Measurements from ENCODE around the gene OXSR1.
"Not testable (repeated sequence)": the region's sequence is repeated elsewhere in the genome, so short reads cannot be mapped to it uniquely, and the experiment has no call there.

Gene OXSR1

DNA sequence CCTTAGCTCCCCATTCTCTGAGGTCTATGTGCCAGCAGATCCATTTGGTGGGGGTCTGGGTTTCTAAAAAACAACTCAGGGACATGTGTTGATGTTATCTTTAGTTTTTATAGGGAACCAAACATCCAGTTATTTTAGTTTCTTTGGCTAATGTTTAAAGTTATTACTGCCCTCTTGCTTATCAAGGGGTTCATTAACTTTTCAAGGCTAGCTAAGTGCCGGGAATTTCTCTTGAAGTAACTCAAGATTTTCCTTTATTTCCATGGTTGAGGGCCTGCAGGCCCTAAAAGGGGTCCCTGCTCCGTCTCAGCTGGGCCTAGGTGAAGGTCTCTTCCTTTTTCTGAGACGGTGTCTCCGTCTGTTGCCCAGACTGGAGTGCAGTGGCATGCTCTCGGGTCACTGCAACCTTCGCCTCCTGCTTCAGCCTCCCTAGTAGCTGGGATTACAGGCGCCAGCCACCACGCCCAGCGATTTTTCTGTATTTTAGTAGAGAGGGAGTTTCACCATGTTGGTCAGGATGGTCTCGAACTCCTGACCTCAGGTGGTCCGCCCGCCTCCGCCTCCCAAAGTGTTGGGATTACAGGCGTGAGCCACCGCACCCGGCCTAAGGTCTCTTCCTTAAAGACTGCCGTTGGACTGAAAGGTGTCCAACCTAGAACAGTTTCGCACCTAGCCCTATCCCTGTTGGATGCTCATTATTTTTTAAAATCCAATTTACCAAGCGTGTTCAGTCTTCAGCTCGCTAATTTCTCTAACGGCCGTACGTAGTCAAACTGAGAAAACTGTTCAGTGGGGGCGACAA lies 1.3 kb upstream of the OXSR1 start:
- in situ Hi-C loops (cut with MboI; ENCODE audit: low sequenced_read_pairs) = no loop called here

DNA sequence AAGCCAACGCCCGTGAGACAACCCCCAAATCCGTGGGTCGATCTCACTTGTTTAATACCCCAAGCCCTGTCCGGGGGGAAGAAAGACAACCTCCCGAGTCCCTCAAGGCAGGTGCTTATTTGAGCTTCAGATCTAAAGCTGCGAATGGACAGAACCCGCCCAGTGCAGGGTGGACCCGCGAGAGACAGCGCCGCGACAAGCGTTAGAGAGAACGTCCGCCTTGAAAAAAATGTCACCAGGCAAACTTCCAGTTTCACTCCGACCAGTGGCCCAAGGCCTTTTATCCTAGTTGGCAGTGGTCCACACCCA lies 740 bp upstream of the OXSR1 start:
- in situ Hi-C loops (cut with MboI; ENCODE audit: low sequenced_read_pairs) = no loop called here

DNA sequence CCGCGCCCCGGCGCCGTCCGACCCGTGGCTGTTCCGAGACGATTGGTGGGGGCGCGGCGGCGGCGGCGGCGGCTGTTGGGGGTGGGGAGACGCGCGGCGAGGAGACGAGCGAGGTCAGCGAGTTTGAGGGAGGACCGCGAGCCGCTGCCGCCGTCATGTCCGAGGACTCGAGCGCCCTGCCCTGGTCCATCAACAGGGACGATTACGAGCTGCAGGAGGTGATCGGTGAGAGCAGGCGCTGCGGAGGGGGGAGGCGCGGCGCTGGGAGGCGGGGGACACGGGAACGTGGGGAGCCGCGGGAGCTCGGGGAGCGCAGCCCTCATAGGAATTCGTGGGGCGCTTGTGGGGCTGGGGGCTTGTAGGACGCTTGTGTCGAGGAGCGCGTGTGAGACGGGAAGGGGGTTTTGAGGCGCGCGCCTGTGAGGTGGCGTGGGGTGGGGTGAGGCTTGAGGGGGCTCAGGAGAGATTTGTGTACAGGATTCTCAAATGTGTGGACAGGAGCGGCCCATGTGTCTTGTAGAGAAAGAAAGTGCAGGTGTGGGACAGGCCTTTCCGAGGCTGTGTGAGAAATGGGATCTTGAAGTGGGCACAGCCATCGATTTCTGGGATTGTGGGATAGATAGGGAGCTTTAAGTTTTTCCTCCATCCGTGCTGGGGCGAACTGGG lies 518 bp downstream of the OXSR1 start:
- in situ Hi-C loops (cut with MboI; ENCODE audit: low sequenced_read_pairs) = no loop called here

DNA sequence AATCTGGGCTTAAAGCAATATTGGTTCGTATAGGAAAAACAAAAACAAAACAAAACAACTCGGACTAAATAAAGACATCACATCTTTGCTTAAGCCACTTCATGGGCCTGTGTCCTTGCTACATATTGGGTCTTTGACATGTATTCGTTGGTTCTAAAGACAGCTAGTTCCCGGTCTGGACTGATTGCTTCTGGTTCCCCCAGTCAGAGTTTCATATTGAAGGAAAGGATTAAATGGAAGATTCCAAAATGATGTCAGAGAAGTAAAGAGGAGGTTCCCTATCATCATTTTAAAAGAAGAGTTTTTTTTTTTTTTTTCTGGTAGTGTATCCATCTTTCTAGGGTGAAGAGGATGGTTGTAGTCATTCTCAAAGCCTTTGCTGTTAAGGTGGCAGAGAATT lies 2.3 kb downstream of the OXSR1 start:
- in situ Hi-C loops (cut with MboI; ENCODE audit: low sequenced_read_pairs) = no loop called here

DNA sequence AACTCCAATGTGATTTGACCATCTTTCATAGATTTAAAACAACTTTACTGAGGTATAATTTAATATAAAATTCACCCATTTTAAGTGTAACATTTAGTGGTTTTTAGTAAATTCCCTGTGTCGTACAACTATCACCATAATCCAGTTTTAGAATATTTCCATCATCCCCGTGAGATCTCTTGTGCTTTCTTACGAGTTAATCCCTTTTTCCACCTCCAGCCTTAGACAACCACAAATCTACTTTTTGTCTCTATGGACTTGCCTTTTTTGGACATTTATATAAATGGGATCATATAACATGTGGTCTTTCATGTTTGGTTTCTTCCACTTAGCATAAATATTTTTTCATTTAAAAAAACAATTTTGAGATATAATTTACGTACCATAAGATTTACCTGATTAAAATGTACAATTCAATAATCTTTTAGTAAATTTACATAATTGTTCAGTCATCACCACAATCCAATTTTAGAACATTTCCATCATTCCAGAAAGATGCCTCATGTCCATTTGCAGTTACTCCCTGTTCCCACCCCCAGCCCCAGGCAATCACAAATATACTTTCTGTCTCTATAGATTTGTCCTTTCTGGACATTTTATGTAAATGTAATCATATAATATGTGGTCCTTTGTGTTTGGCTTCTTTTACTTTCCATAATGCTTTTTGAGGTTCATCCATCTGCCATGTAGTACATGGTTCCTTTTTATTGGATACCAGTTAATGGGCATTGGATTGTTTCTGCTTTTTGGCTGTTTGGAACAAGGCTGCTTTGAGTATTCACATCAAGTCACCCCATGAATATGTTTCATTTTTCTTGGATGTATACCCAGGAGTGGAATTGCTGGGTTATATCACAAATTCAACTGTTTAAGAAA lies 3.1 kb downstream of the OXSR1 start:
- in situ Hi-C loops (cut with MboI; ENCODE audit: low sequenced_read_pairs) = no loop called here

DNA sequence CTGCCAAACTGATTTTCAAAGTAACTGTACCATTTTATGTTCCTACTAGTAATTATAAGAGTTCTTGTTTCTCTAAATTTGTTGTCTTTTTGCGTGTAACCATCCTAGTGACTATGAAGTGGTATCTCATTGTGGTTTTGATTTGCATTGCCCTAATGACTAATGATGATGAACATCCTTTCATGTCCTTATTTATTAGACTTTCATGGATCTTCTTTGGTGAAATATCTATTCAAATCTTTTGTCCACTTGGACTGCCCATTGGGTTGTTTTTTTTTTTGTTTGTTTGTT lies 3.6 kb downstream of the OXSR1 start:
- in situ Hi-C loops (cut with MboI; ENCODE audit: low sequenced_read_pairs) = no loop called here

DNA sequence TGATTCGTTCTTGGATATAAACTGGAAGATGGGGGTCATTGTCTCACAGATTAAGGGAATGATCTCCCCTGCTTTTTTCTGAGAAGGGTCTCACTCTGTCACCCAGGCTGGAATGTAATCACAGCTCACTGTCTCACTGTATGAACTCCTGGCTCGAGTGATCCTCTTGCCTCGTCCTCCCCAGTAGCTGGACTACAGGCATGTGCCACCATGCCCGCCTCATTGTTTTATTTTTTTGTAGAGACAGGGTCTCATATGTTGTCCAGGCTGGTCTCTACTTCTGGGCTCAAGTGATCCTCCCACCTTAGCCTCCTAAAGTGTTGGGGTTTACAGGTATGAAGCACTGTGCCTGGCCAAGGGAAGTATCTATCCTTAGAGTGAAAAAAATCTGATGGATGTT lies 5.4 kb downstream of the OXSR1 start:
- in situ Hi-C loops (cut with MboI; ENCODE audit: low sequenced_read_pairs) = no loop called here

DNA sequence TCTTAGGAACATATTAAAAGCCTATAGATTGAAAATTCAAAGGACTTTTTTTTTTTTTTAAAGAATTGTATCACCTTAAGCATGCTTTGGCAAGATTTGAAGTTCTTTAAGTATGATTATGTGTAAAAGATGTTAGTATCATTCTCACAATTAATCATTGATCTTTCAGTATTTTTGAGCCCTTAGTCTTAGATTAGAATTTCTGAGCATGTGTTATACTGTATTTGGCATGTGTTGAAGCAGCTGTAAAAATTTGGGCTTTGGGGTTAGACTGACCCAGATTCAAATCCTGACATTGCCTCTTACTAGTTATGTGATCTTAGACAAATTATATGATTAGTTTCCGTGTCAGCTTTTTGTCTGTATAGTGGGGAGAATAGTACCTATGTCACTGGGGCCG lies 6.3 kb downstream of the OXSR1 start:
- in situ Hi-C loops (cut with MboI; ENCODE audit: low sequenced_read_pairs) = no loop called here

DNA sequence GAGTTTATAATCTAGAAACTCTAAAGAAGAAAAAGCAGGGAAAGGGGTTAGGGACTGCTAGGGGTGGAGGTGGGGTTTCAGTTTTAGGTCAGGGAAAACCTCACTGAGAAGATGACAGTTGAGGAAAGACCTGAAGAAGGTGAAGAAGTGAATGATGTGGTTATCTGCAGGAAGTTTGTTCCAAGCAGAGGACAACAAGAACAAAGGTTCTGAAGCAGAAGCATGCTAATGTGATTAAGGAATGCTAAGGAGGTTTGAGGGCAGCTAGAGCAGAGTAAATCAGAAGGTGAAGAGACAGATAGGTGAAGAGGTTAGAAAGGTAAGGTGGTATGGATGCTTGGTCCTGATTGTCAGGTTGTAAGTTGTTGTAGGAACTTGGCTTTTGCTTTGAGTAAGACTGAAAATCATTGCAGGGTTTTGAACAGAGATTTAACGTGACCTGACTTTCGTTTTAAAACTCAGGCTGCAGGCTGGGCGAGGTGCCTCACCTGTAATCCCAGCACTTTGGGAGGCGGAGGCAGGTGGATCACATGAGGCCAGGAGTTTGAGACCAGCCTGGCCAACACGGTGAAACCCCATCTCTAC lies 8.6 kb downstream of the OXSR1 start:
- in situ Hi-C loops (cut with MboI; ENCODE audit: low sequenced_read_pairs) = no loop called here

DNA sequence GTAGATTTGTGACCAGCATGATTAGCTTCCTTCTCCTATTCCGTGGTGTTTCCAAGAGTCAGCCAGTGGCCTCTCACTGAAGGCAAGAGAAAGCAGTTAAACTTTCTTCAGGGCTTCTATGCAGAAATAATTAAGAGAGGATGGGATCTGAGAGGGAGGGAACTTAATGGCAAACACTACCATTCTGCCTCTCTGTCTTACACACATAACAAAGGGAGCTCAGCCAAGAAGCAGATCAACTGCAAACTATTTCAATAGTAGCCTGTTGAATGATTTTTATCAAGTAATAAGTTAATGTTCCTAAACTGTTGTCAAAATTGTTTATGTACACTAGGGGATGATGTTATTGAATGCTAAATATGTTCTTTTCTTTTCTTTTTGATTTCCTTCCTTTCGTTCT lies 11.8 kb downstream of the OXSR1 start:
- in situ Hi-C loops (cut with MboI; ENCODE audit: low sequenced_read_pairs) = no loop called here

DNA sequence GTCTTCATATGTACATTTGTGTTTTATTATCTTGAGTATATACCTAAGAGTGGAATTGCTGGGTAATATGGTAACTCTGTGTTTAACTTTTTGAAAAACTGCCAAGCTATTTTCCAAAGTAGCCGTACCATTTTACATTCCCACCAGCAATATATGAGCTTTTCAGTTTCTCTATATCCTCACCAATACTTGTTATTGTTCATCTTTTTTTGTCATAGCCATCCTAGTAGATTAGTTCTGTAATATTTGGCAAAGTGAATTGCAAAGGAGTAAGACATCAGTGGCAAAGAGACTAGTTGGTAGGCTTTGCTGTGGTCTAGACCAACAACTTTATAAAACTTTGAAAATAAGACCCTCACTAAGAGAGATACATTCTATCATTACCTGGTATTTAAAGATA lies 21.4 kb downstream of the OXSR1 start:
- in situ Hi-C loops (cut with MboI; ENCODE audit: low sequenced_read_pairs) = no loop called here

DNA sequence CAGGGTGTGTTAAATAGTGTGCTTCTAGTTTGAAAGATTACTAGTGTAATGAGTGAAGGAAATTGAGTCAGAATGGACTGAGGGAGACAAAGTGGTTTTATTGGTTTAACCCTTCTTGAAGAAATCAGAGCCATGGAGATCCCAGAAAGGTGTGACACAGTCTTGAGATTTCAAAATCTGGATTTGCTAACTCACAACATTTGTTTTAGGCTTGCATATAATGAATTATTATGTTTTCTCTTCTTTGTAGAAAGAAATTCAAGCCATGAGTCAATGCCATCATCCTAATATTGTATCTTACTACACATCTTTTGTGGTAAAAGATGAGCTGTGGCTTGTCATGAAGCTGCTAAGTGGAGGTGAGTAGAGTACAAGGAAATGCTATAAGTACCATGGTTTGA lies 25.1 kb downstream of the OXSR1 start:
- in situ Hi-C loops (cut with MboI; ENCODE audit: low sequenced_read_pairs) = no loop called here

DNA sequence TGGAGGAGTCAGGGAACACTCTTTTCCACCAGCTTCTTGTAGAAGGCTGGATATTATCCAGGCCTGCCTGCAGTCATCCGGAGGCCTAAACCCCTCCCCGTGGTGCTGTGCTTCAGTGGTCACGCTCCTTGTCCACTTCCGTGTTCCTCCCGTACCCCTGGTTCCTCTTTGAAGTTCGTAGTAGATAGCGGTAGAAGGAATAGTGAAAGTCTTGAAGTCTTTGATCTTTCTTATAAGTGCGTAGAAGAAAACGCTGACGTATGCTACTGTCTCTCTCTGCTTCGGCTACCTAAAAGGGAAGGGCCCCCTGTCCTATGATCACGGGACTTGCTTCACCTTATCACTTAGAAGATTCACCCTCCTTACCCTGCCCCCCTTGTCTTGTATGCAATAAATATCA lies 37.6 kb downstream of the OXSR1 start:
- in situ Hi-C loops (cut with MboI; ENCODE audit: low sequenced_read_pairs) = not testable (repeated sequence)

DNA sequence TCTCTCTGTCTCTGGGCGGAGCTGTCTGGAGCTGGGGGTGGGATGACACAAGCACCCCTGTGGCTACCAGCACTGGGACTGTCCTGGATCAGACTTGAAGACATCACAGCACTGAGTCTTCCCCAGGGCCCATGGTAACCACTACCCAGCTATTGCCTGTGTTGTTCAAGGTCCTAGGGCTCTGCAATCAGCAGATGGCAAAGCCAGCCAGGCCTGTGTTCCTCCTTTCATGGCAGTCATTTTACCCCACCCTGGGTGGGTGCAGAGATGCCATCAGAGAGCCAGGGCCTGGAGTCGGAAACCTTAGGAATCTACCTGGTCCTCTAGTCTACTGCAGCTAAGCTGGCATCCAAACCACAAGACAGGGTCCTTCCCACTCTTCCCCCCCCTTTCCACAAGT lies 38.4 kb downstream of the OXSR1 start:
- in situ Hi-C loops (cut with MboI; ENCODE audit: low sequenced_read_pairs) = no loop called here

DNA sequence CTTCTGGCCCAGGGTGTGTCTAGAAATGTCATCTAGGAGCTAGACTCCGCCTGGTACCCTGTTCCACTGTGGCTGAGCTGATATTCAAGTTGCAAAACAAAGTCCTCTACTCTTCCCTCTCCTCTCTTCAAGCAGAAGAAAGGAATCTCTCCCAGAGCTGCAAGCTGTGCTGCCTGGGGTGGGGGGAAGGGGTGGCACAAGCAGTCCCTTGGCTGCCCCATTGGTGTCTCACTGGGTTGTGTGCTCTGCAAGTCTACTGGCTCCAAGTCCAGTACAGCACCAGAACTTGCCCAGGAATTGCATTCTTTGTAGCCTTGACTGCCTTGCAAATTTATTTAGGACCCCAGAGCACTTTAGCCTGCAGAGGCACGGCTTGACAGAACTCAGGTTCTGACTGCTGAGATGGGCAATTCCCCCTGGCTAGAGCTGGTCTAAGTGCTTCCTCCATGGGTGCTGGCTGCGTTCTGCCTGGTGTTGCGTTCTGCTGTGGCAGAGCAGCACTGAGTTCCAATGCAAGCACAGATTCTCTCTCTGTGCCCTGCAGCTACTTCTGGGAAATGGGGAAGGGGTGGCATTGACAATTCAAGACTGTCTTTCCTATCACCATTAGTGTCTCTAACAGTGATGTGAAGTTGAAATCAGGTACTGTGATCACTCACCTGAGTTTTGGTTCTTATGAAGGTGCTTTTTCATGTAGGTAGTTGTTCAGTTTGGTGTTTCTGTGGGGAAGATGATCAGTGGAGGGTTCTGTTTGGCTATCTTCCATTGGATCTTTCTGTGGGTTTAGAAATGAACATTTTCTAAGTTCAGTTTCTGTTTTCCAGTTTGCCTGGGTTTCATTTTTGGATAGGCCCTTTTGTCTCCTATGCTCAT lies 39.5 kb downstream of the OXSR1 start:
- in situ Hi-C loops (cut with MboI; ENCODE audit: low sequenced_read_pairs) = no loop called here

DNA sequence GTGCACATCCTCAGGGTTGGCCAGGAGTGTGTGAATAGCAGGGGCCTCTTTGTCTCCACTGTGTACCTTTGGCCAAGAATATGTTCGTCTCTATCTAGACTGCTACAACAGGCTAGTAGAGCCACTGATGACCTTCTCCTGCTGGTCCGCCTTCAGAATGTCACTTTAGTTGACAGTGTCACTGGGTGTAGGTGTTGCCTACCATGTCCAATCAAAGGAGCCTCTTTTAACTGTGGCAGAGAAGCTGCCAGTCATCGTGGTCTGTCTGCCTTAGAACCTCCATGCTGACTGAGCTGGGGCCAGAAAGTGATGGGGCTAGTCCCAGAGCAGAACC lies 40.1 kb downstream of the OXSR1 start:
- in situ Hi-C loops (cut with MboI; ENCODE audit: low sequenced_read_pairs) = no loop called here

DNA sequence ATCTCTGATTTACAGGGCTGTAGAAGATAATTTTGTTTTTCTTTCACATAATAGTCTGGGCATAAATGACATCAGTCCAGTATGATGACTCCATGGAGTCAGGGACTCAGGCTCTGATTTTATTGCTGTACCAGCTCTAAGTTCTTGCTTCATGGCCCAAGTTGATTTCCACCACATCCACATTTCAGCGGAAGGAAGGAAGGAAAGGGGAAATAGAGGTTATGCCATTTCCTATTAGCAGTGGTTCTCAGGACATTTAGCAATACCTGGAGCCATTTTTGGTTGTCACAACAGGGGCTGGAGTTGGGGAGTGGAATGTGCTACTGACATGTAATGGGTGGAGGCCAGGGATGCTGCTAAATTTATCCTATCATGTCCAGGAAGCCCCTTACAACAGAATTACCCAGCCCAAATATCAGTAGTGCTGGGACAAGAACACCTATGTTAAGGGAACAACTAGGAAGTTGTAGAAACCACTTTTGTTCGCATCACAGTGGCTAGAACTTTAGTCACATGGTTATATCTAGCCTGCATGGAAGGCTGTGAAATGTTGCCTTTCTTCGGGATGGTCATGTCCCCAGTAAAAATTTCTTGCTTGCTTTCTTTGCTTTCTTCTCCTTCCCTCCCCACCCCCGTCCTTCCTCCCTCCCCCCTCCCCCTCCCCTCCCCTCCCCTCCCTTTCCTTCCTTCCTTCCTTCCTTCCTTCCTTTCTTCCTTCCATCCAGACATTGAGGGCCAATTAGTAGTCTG lies 42.1 kb downstream of the OXSR1 start:
- in situ Hi-C loops (cut with MboI; ENCODE audit: low sequenced_read_pairs) = no loop called here

DNA sequence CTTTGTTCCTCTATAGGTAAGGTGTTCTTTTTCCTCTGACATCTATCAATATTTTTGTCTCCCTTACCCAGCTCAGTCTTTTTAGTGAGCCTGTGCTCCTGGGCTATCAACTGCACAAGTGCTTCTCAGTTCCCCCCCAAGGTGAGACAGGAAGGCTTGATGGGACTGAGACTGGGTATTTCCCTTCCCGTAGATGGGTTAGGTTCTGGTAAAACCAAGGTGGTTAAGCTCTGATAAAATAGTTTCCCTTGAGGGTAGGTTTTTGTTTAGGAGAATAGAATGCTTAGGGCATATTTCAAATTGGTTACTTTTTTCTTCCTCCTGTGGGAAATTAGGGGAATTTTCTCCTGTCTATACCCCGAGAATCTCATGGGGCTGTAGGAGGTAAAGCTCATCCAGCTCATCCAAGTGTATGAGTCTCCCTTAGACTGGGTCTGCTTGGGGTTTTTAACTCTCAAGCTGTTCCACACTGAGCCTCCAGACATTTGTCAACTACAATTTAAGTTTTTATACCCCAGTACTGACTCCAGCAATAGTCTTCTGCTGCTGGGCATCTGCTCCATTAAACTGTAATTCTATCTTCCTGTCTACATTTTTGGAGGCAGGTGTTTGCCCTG lies 44.9 kb downstream of the OXSR1 start:
- in situ Hi-C loops (cut with MboI; ENCODE audit: low sequenced_read_pairs) = no loop called here

DNA sequence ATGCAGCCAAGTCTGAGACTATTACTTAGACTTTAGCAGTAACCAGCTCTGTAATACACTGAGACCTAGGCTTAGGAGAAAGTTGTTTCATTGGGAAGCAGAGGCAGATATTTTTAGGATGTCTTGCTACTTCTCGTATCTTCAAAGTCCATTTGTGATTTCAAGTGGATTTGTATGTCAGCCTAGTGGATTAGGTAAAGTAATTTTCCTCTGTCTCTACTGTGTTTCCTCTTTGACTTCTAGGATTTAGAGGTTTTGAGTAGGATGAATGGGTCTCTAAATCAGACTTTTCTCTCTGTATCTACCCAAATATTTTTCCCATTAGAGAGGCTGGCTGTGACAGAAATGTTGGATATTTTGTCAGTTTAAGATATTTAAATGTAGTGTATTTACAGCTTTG lies 46.8 kb downstream of the OXSR1 start:
- in situ Hi-C loops (cut with MboI; ENCODE audit: low sequenced_read_pairs) = no loop called here

DNA sequence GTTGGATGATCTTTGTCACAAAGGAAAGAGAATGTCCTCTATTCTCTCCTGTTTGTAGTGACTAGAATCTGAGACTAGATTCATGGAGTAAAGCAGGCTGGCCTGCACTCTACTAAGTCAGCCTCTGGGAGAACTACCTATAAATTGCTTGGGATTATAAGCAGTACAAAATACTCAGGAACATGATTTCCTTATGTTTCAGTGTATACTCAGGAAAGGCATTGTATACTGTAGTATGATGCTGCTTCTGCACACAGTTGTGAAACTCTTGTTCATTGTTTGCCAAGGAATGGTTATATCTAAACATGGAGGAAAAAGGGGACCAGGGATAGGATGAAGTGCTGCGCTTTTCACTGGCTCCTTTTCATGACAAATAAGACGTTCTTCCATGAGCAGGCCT lies 49.2 kb downstream of the OXSR1 start:
- in situ Hi-C loops (cut with MboI; ENCODE audit: low sequenced_read_pairs) = no loop called here

Measured in hTERT RPE-1 (cell line).